Duodenal mucosa (tissue), 2 donors: ENCODE results near the gene LIN9.
A peak's percentile ranks its signal among the peaks of the same experiment; 100 is the strongest.

Experiments used
- H3K27ac ChIP-seq: one replicate; pipeline ENCODE4 v1.7.0; 2013; ENCODE audit warnings: low read depth, low read length
- H3K27me3 ChIP-seq, 2 donors: one replicate each; pipeline ENCODE4 v1.7.0; 2013; ENCODE audit warnings: low read length in 2 of 2, control low read depth in 1 of 2; ENCODE audit not compliant: insufficient read depth in 2 of 2, control insufficient read depth in 1 of 2
- H3K36me3 ChIP-seq, 2 donors: one replicate each; pipeline ENCODE4 v1.7.0; 2013; ENCODE audit warnings: low read length in 2 of 2, control low read depth in 1 of 2; ENCODE audit not compliant: insufficient read depth in 2 of 2, control insufficient read depth in 1 of 2
- H3K4me1 ChIP-seq, 2 donors: one replicate each; pipeline ENCODE4 v1.7.0; 2013; ENCODE audit warnings: low read length in 2 of 2, control low read depth in 1 of 2; ENCODE audit not compliant: insufficient read depth in 2 of 2, control insufficient read depth in 1 of 2
- H3K4me3 ChIP-seq, 2 donors: one replicate each; pipeline ENCODE4 v1.7.0; 2013; ENCODE audit warnings: low read length in 2 of 2, low read depth in 1 of 2
- H3K9ac ChIP-seq, 2 donors: one replicate each; pipeline ENCODE4 v1.7.0; 2013; ENCODE audit warnings: low read length in 2 of 2, low read depth in 1 of 2
- H3K9me3 ChIP-seq, 2 donors: one replicate each; pipeline ENCODE4 v1.7.0; 2013; ENCODE audit warnings: low read length in 2 of 2, control low read depth in 1 of 2; ENCODE audit not compliant: control insufficient read depth in 1 of 2

Gene LIN9, protein sequence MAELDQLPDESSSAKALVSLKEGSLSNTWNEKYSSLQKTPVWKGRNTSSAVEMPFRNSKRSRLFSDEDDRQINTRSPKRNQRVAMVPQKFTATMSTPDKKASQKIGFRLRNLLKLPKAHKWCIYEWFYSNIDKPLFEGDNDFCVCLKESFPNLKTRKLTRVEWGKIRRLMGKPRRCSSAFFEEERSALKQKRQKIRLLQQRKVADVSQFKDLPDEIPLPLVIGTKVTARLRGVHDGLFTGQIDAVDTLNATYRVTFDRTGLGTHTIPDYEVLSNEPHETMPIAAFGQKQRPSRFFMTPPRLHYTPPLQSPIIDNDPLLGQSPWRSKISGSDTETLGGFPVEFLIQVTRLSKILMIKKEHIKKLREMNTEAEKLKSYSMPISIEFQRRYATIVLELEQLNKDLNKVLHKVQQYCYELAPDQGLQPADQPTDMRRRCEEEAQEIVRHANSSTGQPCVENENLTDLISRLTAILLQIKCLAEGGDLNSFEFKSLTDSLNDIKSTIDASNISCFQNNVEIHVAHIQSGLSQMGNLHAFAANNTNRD

DNA sequence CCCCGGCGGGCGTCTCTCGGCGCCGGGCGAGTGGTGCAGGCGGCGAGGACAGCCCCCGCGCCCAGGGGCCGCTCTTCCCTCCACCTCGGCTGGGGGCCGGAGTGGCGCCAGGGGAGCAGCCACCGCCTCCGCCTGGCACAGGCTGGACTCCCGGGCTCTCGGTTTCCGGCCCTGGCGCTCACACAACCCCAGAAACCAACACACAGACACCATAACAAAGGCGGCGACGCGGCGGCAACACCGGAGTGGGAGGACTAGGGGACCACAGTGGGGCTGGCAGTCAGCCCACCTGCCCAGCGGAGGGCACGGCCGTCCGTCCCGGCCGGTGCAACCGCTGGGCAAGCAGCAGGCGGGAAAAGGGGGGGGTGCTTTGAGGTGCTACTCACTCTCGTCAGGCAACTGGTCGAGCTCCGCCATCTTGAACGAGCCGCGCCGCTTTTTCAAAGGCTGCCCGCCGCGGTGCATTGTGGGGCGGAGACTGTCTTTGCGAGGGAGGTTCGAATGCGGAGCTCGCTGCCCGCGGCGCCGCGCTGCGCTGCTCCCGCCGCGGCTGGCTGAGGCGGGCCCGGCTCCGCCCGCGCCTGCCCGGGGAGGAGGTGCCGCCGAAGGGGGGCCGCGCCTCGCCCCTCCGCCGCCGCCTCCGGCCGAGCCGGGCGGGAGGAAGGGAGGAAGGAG is at the start of gene LIN9:
Gene LIN9, minus strand, starts transcription at position 442 of the 675 bp plus-strand sequence. Its CDS starts 25 bp downstream, at position 417.
- peak within 1 kb of the TSS; percentile 95 for H3K4me3 ChIP-seq
- peak within 1 kb of the TSS; percentile 67 to 92 for H3K9ac ChIP-seq
- H3K27ac ChIP-seq, result peak within 1 kb of the TSS; percentile 11
- H3K4me1 ChIP-seq, result peaks cover 27 to 29% of the 10 kb centered on the region in 2 donors
- H3K27me3 ChIP-seq, result no peaks in the 10 kb centered on the region
- H3K36me3 ChIP-seq, result no peaks in the 10 kb centered on the region
- H3K9me3 ChIP-seq, result no peaks in the 10 kb centered on the region

DNA sequence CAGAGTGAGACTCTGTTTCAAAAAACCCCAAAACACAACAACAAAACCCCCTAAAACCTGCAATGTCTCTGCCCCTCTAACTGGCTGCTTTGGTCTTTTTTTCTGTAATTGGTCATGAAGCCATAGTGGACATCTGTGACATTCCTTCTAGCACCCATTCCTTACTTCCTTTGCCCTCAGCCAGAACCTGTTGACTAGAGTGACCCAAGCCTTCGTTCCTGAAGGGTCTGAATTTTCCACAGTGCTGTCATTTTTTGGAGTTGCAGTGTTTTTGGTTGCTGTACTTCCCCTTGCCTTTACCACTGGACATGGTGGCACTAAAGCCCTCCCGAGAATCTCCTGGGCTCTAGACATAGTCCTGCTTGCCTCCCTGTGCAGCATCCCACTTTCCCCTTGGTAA is 48.5 kb upstream of the LIN9 start:
- no peak overlapping the region for H3K27ac ChIP-seq
- peaks cover 1 to 5% of the 10 kb centered on the region in 2 donors for H3K4me1 ChIP-seq
- no peak overlapping the region for H3K9ac ChIP-seq
- H3K36me3 ChIP-seq, result peaks cover 30 to 40% of the 10 kb centered on the region in 2 donors
- H3K9me3 ChIP-seq, result no peaks in the 10 kb centered on the region
- H3K4me3 ChIP-seq, result no peak overlapping the region
- H3K27me3 ChIP-seq, result no peaks in the 10 kb centered on the region

DNA sequence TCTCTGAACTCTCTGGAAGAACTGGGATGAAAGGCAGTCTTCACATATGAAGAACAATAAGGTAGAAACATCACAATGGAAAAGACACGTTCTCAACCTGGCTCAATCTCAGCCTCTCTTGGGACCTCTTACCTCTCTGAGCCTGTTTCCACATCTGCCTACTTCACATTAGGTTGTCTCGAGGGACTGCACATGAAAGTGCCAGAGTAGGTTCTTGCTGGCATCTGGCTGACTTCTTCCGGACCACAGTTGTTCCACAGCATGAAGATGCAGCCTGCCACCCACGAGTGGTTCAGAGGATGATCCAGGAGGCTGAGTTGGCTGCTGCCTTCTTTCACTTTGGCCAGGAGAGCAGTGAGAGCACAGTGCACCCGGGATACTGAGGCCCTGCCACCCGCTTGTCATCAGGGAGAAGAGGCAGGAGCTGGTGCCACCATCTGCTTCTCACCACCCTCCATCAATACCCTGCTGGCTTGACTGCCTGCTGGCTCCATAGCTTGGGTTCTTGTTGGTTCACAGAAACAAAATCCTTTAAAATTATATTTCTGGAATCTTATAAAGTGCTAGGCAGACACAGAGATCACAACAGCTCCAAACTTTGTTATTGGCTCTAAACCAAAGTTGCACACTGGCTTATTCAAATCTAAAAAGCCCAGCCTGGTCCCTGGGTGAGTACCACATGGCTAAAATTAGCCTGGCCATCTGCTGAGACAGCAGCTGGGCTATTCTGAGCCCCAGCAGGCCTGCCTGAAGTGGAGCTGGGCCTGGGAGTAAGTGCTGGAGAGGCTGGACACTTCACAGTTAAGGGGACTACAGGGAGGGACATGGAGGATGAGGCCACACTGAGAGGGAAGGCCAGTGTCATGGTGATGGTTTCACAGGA is 46.9 kb upstream of the LIN9 start:
- Histone ChIP-seq H3K9me3 (no peaks in the 10 kb centered on the region), H3K4me3 (no peak overlapping the region), H3K4me1 (peaks cover 0 to 5% of the 10 kb centered on the region in 2 donors), H3K36me3 (peaks cover 21 to 29% of the 10 kb centered on the region in 2 donors), H3K27me3 (no peaks in the 10 kb centered on the region), H3K9ac (no peak overlapping the region), H3K27ac (no peak overlapping the region)

DNA sequence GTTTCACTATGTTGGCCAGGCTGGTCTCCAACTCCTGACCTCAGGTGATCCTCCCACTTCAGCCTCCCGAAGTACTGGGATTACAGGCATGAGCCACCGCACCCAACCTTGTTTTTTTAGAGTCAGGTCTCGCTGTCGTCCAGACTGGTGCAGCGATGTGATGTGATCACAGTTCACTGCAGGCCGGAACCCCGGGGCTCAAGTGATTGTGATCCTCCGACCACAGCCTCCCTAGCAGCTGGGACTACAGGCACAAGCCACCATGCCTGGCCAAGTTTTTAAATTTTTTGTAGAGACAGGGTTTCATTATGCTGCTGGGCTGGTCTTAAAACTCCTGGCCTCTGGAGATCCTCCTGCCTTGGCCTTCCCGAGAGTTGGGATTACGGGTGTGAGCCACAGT is 46.1 kb upstream of the LIN9 start:
- H3K9me3 ChIP-seq, result no peaks in the 10 kb centered on the region
- no peaks in the 10 kb centered on the region for H3K27me3 ChIP-seq
- H3K9ac ChIP-seq, result no peak overlapping the region
- no peak overlapping the region for H3K27ac ChIP-seq
- peaks cover 4 to 9% of the 10 kb centered on the region in 2 donors for H3K4me1 ChIP-seq
- H3K4me3 ChIP-seq, result no peak overlapping the region
- peaks cover 15 to 23% of the 10 kb centered on the region in 2 donors for H3K36me3 ChIP-seq

DNA sequence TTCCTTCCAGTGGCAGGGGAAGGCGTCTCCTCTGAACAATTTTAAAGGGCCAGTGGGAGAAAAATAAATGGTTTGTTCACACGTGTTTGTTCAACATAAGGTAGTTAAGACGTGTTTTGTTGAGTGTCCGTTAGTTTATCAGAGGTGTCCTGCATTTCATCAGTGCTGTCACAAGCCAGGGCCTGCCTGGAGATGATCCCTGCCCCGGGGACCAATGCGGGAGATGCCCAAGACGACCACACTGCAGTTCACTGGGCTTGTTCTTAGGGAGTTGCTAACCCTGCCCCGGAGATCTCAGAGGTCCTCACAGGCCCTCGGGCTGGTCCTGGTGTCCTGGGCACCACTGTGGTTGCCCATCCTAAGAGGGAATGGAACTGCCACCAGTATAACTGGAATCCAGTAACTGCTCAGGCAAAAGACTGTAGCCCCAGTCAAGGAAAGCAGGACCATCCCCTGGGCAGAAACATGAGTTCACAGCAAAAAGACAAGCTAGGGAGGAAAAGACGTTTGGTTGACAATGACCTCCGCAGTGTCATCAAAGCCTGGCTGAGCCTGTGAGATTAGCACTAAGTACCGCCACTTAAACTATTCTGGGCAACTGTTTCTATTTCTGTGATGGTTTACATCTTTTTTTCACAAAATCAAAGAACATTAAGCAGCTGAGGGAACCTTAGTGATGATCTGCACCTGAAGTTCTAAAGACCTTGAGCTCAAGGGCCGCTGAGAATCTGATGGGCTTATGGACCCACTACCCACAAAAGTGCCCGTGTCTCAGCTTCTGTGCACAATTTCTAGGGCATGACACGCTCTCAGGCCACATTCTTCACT is 44.9 kb upstream of the LIN9 start:
- H3K9ac ChIP-seq, result no peak overlapping the region
- H3K27me3 ChIP-seq, result no peaks in the 10 kb centered on the region
- peaks cover 9 to 14% of the 10 kb centered on the region in 2 donors for H3K4me1 ChIP-seq
- H3K27ac ChIP-seq, result no peak overlapping the region
- H3K36me3 ChIP-seq, result peaks cover 10 to 21% of the 10 kb centered on the region in 2 donors
- H3K9me3 ChIP-seq, result no peaks in the 10 kb centered on the region
- H3K4me3 ChIP-seq, result no peak overlapping the region

DNA sequence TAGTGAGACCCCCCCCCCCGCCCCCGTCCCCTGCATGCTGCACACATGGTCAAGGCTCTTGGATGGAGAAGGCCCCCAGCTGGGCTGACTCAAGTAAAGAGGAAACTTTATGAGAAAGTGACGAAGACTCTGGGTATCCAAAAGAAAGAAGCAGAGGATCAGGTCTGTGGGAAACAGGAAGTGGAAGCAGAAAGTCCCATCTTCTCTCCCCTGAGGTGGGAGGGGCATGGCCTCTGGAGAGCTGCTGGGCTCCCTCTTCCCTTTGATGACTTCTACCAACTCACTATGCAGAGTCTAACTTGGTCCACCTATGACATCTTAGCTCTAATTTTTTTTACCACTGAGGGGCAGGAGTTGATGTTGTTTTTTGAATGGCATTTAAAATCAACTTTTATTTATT is 42.7 kb upstream of the LIN9 start:
- peaks cover 0 to 6% of the 10 kb centered on the region in 2 donors for H3K36me3 ChIP-seq
- H3K9ac ChIP-seq, result no peak overlapping the region
- H3K27me3 ChIP-seq, result no peaks in the 10 kb centered on the region
- H3K9me3 ChIP-seq, result no peaks in the 10 kb centered on the region
- H3K4me1 ChIP-seq, result peaks cover 17 to 18% of the 10 kb centered on the region in 2 donors
- H3K27ac ChIP-seq, result no peak overlapping the region
- no peak overlapping the region for H3K4me3 ChIP-seq

DNA sequence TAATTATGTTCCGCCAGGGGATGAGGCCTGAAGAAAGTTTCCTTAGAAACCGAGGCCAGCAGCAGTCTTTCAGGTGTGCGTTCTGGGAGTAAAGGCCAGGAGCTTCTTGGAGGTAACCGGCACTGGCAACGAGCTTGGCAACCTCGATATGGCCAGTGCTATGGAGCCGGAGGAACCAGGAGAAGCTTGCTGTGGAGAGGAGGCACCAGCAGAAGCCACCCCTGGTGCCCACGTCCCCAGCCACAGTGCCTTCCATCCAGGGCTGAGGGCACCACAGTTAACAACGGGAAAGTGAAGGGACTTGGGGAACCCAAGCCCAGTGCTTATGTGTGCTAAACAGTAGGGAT is 41.5 kb upstream of the LIN9 start:
- Histone ChIP-seq H3K27ac (no peak overlapping the region), H3K9me3 (no peaks in the 10 kb centered on the region), H3K4me1 (peaks cover 14 to 17% of the 10 kb centered on the region in 2 donors), H3K36me3 (peaks cover 0 to 2% of the 10 kb centered on the region in 2 donors), H3K27me3 (no peaks in the 10 kb centered on the region), H3K9ac (peak overlapping the region; percentile 27 to 44), H3K4me3 (peak overlapping the region; percentile 4 to 43)

DNA sequence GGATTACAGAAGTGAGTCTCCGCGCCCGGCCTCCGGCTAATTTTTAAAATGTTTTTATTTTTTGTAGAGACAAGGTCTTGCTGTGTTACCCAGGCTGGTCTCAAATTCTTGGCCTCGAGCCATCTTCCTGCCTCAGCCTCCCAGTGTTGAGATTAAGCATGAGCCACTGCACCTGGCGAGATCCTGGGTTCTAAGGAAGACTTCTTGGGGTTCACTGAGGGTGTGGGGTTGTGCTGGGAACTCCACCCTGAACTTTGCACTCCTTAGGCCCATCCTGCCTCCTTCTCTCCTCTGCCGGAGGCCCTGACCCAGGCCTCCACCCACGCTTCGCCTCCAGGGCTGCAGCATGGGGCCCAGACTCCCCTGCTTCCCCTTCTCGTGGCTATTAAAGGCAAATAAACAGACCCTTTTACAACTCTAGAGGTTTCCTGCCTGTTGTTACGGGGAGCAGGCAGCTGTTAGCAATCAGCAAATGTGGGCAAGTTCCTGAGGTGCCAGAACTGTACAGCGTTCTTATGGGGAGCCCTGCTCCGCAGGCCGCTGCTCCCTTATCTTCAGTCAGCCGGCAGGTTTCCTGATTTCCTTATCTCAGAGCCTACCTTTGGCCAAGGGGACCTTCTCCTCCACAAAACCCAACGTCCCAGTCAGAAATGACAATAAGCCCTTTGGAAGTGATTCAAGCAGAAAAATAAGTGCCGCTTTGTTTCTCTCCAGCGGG is 41.0 kb upstream of the LIN9 start:
- peaks cover 13 to 17% of the 10 kb centered on the region in 2 donors for H3K4me1 ChIP-seq
- no peak overlapping the region for H3K27ac ChIP-seq
- H3K4me3 ChIP-seq, result peak overlapping the region; percentile 4 to 43
- H3K27me3 ChIP-seq, result no peaks in the 10 kb centered on the region
- H3K9me3 ChIP-seq, result no peaks in the 10 kb centered on the region
- no peaks in the 10 kb centered on the region for H3K36me3 ChIP-seq
- H3K9ac ChIP-seq, result peak overlapping the region in 1 of 2 donors; percentile 27

DNA sequence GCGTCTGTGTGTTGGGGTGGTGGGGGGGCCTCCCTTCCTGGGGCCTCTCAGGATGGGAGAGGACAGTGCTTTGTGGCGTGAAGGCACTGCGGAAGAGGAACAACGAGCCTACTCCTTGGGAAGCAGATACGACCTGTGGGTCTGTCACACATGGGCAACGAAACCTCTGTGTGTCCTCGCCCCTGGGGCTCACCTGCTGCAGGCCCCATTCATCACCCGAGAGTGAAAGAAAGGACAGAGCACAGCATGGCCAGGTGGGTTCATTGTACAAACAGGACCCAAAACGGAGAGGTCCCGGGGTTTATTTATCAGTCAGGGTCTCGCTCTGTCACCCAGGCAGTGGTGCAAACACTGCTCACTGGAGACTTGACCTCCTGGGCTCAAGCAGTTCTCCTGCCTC is 40.1 kb upstream of the LIN9 start:
- Histone ChIP-seq H3K27me3 (no peaks in the 10 kb centered on the region), H3K9ac (no peak overlapping the region), H3K4me3 (no peak overlapping the region), H3K9me3 (no peaks in the 10 kb centered on the region), H3K36me3 (no peaks in the 10 kb centered on the region), H3K27ac (no peak overlapping the region), H3K4me1 (peaks cover 13 to 17% of the 10 kb centered on the region in 2 donors)
